ENCODE measurements around the gene PEMT. TPM values are rescaled to one million over a fixed set of nuclear protein-coding genes. Genes with fewer than 3 reads are reported as not detected.

The PEMT gene
- total and polyA plus RNA-seq, 2 of the 8 experiments (the other 6 are each of a cell fraction or from before 2014, with no cell fraction given) = 42.0 to 118 TPM

DNA sequence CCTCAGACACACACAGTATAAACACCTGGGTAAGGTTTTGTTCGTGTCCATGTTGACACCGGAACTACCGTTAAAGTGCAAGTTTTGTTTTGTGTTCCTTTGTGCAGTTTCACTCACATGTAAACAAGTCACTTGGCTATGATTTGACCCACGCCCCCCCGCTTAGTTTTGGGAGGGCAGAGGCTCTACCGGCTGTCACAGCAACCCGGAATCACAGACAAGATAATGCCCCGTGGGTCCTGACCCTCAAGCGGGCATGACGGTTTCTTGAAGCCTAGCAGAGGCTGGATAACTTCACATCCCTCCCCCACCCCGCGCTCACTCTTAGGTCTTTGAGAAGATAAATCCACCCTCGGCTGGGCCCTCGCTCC, 97.0 kb downstream of the PEMT start:
- H3K36me3 ChIP-seq (ENCODE audit: control insufficient read depth in 2 of 4, insufficient read depth in 4 of 4, low read length in 3 of 4) = peaks cover 3 to 17% (median 8%) of the 10 kb centered on the region in 4 experiments; a peak in 7 of 8 replicates
- H2AFZ ChIP-seq (ENCODE audit: low read length) = no peak overlapping the region
- H3K18ac ChIP-seq (ENCODE audit: extremely low read depth, low read length) = no peak overlapping the region
- 0 out of 4 replicates have a peak, but pooled peaks cover 0 to 2% of the 10 kb centered on the region in 2 experiments for H3K79me2 ChIP-seq (ENCODE audit: control insufficient read depth in 1 of 2, insufficient read depth in 2 of 2, low read length in 2 of 2)
- H3K4me1 ChIP-seq (replicated peaks in 1 of 4; ENCODE audit: control insufficient read depth in 3 of 4, insufficient read depth in 4 of 4, low read length in 3 of 4) = peaks cover 5 to 29% (median 22%) of the 10 kb centered on the region in 4 experiments
- H3K4me3 ChIP-seq (ENCODE audit: extremely low read depth in 1 of 4, insufficient read depth in 2 of 4, low read depth in 3 of 4, low read length in 4 of 4) = peak overlapping the region; percentile 16 to 70 (median 50)
- no peak overlapping the region for H2AK5ac ChIP-seq (ENCODE audit: low read depth, low read length)
- H3K4ac ChIP-seq (replicated peaks; ENCODE audit: insufficient read length, low read depth, low read length) = peak overlapping the region; percentile 24
- peaks cover 18 to 20% of the 10 kb centered on the region in 2 experiments for H4K20me1 ChIP-seq (replicated peaks in 1 of 2; ENCODE audit: control insufficient read depth in 1 of 2, insufficient read depth in 2 of 2, low read length in 2 of 2)
- no peaks in the 10 kb centered on the region for H3K9me3 ChIP-seq (ENCODE audit: insufficient read depth in 2 of 2, low read depth in 1 of 2, low read length in 1 of 2)
- H3K56ac ChIP-seq (replicated peaks; ENCODE audit: insufficient read length, low read depth, low read length) = no peak overlapping the region
- H4K8ac ChIP-seq (ENCODE audit: extremely low read depth, insufficient read depth, low read length) = no peak overlapping the region
- no peak overlapping the region for H2BK12ac ChIP-seq (ENCODE audit: low read depth, low read length)
- no peak overlapping the region for H2BK15ac ChIP-seq (ENCODE audit: low read length)
- H2BK120ac ChIP-seq (replicated peaks; ENCODE audit: low read depth, low read length) = no peak overlapping the region
- no peak for FAIRE-seq
- 20% methylated on average over 14 of the region's 14 CpGs; no CpG with 5 or more reads in 1 of the 2 experiments for WGBS, 2 experiments (ENCODE audit: extremely low coverage in 1 of 2, insufficient coverage in 1 of 2, insufficient read length in 1 of 2, insufficient replicate concordance in 2 of 2, low coverage in 1 of 2, low lambda C conversion rate in 2 of 2, missing lambda C conversion rate in 1 of 2)
- H3K23ac ChIP-seq (ENCODE audit: insufficient read length) = no peak overlapping the region
- peaks cover 2% of the 10 kb centered on the region for H3K79me1 ChIP-seq (ENCODE audit: low read depth, low read length)
- peaks cover 14 to 26% (median 22%) of the 10 kb centered on the region in 4 experiments; a peak in 6 of 7 replicates for H3K27me3 ChIP-seq (replicated peaks in 1 of 4; ENCODE audit: control insufficient read depth in 3 of 4, extremely low read depth in 1 of 4, insufficient read depth in 3 of 4, low read length in 3 of 4)
- TF ChIP-seq EZH2 (IDR thresholded peaks at IDR 0.05; ENCODE audit: low read depth, low read length, severe bottlenecking) (no peak), TCF12 (IDR thresholded peaks at IDR 0.05; ENCODE audit: low read depth, low read length) (no peak), RNF2 (IDR thresholded peaks at IDR 0.05; ENCODE audit: borderline replicate concordance, low read depth, low read length, missing control alignments, poor library complexity, severe bottlenecking) (no peak), CTCF (IDR thresholded peaks at IDR 0.05; ENCODE audit: control extremely low read depth in 1 of 3, insufficient read depth in 1 of 3, low read depth in 1 of 3, low read length in 3 of 3) (no peak)
- POLR2A ChIA-PET (ENCODE audit: partially characterized antibody) = interaction anchor here (1.1 to 4.7 kb wide), 6 partner anchors 73 to 342 kb away, joined by 3 to 25 read pairs (median 8); partner anchors contain the start of genes PEMT and SREBF1
- DNase-seq (ENCODE audit: low read depth in 1 of 2, low spot score in 2 of 2) = no peak
- no peak overlapping the region for H4K5ac ChIP-seq (ENCODE audit: insufficient read length, low read depth, low read length)
- no peak overlapping the region for H2BK20ac ChIP-seq (ENCODE audit: low read length)
- no peak overlapping the region for H3K9ac ChIP-seq (replicated peaks in 1 of 4; ENCODE audit: extremely low read depth in 1 of 4, low read depth in 3 of 4, low read length in 3 of 4)
- H3K23me2 ChIP-seq (ENCODE audit: low read depth, low read length) = peaks cover 23% of the 10 kb centered on the region; the same call in 1 of the 2 replicates
- CTCF ChIA-PET (ENCODE audit: partially characterized antibody) = interaction anchor here (0.8 to 5.7 kb wide), 3 partner anchors 73 to 148 kb away, joined by 4 to 81 read pairs (median 44); no protein-coding TSS in a partner anchor
- H3K14ac ChIP-seq (ENCODE audit: insufficient read length) = no peak overlapping the region
- H3K27ac ChIP-seq (ENCODE audit: low read depth, low read length) = no peak overlapping the region
- H3K4me2 ChIP-seq (ENCODE audit: insufficient read depth in 1 of 2, low read depth in 2 of 2, low read length in 2 of 2) = peak overlapping the region; percentile 89 to 99
- no peak overlapping the region for H2BK5ac ChIP-seq (ENCODE audit: low read depth, low read length)
- no peak overlapping the region for H4K91ac ChIP-seq (replicated peaks; ENCODE audit: insufficient read length, low read length)

All from H1 (cell line).